EL (cell line): ENCODE measurements around the gene RPUSD4.
A peak's percentile ranks its signal among the peaks of the same experiment; 100 is the strongest.
"Not testable (repeated sequence)": the region's sequence is repeated elsewhere in the genome, so short reads cannot be mapped to it uniquely, and the experiment has no call there.

Source experiments
- DNase-seq: peaks from one replicate; pipeline ENCODE4 v3.0.0-alpha.2; 2016

RPUSD4 gene, protein sequence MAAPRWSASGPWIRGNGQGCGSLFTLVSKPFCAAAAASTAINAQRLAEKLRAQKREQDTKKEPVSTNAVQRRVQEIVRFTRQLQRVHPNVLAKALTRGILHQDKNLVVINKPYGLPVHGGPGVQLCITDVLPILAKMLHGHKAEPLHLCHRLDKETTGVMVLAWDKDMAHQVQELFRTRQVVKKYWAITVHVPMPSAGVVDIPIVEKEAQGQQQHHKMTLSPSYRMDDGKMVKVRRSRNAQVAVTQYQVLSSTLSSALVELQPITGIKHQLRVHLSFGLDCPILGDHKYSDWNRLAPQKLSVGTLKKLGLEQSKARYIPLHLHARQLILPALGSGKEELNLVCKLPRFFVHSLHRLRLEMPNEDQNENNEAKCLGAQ

DNA sequence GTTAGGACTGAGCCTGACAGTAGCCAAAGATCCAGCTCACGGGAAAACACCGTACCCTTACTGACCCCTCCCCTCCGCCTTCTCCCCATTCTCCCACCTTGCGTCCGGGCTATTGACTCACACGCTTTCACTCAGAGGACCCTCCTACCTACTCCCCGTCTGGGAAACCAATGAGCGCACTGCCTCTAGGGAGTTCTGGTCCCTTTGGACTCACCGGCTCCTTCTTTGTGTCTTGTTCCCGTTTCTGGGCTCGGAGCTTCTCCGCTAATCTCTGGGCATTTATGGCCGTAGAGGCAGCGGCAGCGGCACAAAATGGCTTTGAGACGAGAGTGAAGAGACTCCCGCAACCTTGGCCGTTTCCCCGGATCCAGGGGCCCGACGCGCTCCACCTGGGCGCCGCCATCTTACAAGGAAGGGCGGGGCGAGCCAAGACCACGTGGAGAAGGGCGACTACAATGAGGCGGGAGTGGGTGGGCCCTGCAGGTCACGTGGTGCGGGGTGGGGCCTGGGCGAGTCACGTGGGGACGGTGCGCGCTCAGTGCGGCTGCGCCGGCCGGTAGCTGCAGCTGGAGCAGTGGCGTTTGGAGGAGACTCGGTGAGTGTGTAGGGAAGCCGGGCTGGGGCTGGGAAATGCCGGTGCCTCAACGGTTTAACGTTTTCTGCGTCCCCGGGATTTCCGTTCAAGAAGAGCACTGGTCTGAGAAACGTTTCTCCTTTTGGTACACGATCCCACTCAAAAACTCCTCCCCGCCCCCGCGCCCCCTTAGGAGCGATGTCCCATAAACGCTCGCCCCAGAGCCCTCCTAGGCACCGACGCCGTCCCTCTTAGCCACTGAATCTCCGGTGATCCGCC, at the start of gene RPUSD4, which contains the start of gene FAM118B:
Gene RPUSD4 (minus strand): TSS at position 415 of the 853 bp plus-strand sequence. CDS start 12 bp downstream, at position 403.
Gene FAM118B (plus strand): TSS at position 547 of the 853 bp plus-strand sequence. CDS start 23,220 bp downstream, outside the sequence.
- peak; percentile 96 for DNase-seq

DNA sequence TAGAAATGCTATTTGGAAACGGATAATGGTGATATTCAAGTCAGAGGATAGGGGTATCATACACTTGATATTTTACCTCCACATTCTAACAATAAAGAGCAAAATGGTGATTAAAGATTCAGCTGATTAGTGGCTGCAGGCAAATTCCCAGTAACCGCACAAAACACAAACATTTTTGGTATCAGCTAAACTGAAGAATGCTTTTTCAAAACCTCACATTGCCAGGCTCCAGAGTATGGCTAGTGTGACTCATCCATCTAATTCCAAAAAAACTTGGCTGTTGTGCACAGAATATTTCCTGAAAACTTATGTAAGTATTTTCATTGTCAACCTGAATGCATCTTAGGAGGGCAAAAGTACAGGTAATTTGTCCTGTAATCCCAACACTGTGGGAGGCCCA, 46.3 kb upstream of the RPUSD4 start:
- peak; percentile 75 for DNase-seq

DNA sequence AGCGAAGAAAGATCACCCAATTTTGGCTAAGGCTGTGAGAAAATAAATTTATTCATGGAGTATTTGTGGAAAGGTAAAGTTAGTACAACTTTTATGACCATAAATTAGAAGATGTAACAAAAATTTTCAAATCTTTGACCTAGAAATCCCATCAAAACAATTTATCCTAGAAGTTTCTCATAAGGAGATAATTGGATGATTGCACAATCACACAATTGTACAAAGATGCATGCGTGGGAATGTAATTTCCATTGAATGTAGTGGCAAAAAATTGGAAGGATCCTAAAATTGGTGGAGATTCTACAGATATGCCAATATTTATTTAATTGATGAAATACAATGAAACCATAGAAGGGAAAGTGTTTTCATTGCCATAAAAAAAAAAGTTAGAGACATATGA, 45.7 kb upstream of the RPUSD4 start:
- no peak for DNase-seq

- DNase-seq, result no peak
Observed at GRCh38 chr11:126256216-126256615, 44.8 kb upstream of the RPUSD4 start.

DNA sequence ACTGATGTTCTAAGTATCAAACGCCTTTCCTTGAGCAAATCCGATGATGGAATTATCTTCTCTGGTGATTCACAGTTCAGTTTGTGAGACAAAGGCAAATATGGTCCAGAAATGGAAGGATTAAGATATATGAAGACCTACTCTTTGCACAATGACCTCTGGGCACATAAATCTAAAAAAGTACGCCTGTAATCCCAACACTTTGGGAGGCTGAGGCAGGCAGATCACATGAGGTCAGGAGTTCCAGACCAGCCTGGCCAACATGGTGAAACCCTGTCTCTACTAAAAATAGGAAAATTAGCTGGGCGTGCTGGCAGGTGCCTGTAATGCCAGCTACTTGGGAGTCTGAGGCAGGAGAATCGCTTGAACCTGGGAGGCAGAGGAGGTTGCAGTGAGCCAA, 44.1 kb upstream of the RPUSD4 start:
- DNase-seq, result not testable (repeated sequence)

DNA sequence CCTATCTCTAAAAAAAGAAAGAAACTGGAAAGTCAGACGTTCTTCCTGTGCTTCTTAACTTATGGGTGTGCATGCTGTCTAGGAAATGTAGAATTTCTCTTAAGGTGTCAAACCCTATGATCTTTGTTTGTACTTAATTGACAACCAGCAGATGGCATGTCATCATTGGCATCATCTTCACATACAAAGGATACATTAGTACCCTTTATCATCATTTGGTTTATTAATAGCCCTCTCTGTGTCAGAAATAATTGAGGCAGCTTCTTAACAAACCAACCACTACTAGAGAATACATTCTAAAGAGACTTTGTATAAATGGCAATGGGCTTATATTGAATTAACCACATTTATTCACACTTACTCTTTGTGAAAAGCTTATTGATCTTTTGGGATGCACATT, 43.4 kb upstream of the RPUSD4 start:
- no peak for DNase-seq

GRCh38 chr11:126253265-126253664, 41.8 kb upstream of the RPUSD4 start:
- no peak for DNase-seq

DNA sequence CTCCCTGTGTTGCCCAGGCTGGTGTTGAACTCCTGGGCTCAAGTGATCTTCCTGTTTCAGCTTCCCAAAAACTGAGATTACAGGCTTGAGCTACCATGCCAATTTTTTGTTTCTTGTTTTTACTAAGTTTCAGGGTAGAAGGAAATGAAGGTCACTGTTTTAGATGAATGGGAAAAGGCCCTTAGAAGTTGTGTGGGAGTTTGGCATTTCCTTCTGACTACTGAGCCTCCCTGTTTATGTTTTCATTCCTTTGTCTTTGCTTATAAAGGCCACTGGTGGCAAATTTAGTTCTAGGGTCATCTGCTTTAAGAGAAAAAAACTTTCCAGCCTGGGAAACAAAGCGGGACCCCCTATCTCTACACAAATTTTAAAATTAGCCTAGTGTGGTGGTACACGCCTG, 35.2 kb upstream of the RPUSD4 start:
- DNase-seq, result no peak

- no peak for DNase-seq
Observed at GRCh38 chr11:126233391-126233790, 21.9 kb upstream of the RPUSD4 start.

DNA sequence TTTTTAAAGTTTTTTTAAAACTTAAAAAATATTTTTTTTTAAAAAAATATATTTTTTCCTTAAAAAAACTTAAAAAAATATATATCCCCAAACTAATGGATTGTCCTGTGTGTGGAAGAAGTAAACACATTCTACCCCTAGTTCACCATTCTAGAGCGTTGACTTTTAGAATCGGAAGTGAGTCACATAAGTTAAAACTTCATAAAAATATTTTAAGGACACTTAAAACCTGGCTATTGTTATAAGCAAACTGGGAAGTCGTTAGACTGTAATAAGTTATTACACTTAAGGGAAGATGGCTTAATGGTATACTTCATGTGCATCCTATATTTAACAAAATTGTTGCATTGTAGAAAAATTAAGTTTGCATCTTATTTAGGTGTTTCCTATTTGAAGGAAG, 21.2 kb upstream of the RPUSD4 start:
- no peak for DNase-seq

- DNase-seq, result no peak
Observed at GRCh38 chr11:126231725-126232459, 20.4 kb upstream of the RPUSD4 start.

- no peak for DNase-seq
Observed at GRCh38 chr11:126229858-126230540, 18.5 kb upstream of the RPUSD4 start.

- no peak for DNase-seq
Observed at GRCh38 chr11:126226334-126227084, 15.1 kb upstream of the RPUSD4 start.

- no peak for DNase-seq
Observed at GRCh38 chr11:126225295-126225665, 13.8 kb upstream of the RPUSD4 start.

- no peak for DNase-seq
Observed at GRCh38 chr11:126224647-126225294, 13.3 kb upstream of the RPUSD4 start.

- no peak for DNase-seq
Observed at GRCh38 chr11:126219547-126219946, 8.1 kb upstream of the RPUSD4 start.

GRCh38 chr11:126217491-126217890, 6.0 kb upstream of the RPUSD4 start:
- no peak for DNase-seq

DNA sequence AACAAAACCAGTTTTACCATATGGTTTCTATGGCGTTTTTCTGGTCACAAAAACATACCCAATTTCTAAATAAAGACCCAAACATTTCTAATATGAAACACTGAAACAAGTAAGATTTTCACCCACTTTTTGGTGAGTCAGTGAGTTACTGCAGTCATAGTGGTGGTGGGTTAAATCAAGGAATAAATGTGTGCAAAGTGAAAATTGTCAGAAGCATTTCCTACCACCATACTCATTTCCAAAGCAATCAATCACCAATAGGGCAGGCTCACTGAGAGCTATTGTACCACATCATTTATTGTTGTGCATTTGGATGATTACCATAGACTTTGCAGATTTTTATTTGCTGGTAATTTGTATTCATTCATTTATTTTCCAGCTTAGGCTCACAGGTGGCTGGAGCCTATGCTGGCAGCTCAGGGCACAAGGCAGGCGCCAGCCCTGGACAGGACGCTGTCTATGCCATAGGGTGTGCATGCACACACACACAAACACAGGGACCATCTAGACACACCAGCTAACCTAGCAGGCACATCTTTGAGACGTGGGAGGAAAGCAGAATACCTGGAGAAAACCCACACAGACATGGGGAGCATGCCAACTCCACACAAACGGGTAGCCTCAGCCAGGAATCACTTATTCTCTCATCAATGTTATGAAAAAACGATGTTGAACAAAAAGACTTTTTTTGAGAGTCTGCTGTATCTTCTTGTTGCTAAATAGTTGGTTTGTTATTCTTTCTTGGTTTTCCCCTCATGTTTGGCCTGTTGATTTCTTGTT, 5.3 kb upstream of the RPUSD4 start:
- no peak for DNase-seq

- DNase-seq, result no peak
Observed at GRCh38 chr11:126214841-126215240, 3.4 kb upstream of the RPUSD4 start.

DNA sequence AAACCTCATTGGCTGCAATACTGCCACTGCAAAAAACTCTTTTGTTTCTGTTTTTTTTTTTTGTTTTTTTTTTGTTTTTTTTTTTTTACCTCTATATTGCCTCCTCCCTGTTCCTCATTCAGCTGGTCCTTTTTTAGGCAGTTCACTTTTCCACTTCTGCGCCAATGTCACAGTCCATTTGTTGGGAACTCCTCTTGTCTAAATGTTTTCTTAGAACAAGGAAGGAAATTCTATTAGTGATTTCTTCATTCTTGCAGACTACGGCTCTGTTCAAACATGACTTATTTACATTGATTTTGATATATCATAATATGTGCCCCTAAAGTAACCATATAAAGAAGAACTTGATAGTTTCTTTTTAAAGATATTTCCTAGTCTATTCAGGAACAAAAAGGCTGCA, 3.0 kb upstream of the RPUSD4 start:
- DNase-seq, result no peak
